DMS153 treated with DMSO at 0.1 percent for 48 hours (cell line): ENCODE data around the gene TSPAN16.
"Not testable (repeated sequence)": the region's sequence is repeated elsewhere in the genome, so short reads cannot be mapped to it uniquely, and the experiment has no call there.

Experiments used
- DNase-seq: peaks from one replicate; lab custom pipeline; 2025; ENCODE audit not compliant: unreplicated experiment; lab: John Stamatoyannopoulos, UW

The TSPAN16 gene

DNA sequence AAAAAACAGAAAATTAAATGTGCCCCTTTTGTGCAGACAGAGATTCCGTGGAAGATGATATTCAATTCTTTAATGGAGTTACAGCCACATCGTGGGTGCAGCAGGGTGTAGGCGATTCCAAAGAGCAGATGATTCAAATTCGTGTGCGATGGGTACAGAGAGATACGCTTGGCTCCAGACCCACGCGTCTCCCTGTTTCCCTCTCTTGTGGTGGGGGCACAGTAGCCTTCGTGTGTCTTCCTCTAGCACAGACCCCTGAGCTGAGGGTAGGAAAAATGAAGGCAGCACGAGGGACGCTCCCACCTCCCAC is 4.8 kb downstream of the TSPAN16 start:
- DNase-seq: no peak

DNA sequence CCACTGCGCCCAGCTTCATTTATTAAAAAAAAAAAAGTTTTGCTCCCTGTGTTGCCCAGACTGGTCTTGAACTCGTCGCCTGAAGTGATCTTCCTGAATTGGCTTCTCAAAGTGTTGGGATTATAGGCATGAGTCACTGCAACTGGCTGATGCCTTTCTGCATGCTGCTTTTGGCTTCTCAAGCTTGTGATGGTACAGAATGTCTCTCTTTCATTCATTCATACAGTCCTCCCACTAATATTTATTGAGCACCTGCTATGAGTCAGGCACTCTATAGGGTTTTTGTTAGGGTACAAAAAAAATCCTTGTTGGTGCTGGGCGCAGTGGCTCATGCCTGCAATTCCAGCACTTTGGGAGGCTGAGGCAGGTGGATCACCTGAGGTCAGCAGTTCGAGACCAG is 9.0 kb downstream of the TSPAN16 start:
- DNase-seq: no peak

DNA sequence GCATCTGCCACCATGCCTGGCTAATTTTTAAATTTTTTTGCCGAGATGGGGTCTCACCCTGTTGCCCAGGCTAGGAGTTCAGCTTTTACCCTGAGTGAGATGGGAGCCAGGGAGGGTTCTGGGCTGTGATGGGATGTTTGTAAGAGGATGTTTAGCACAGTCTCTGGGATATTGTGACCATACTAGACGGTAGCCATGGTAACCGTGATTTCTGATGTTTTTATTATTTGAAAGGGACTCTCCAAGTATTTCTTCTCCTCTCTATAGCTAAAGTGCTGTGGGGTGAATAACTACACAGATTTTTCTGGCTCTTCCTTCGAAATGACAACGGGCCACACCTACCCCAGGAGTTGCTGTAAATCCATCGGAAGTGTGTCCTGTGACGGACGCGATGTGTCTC is 10.4 kb downstream of the TSPAN16 start:
- no peak for DNase-seq

DNA sequence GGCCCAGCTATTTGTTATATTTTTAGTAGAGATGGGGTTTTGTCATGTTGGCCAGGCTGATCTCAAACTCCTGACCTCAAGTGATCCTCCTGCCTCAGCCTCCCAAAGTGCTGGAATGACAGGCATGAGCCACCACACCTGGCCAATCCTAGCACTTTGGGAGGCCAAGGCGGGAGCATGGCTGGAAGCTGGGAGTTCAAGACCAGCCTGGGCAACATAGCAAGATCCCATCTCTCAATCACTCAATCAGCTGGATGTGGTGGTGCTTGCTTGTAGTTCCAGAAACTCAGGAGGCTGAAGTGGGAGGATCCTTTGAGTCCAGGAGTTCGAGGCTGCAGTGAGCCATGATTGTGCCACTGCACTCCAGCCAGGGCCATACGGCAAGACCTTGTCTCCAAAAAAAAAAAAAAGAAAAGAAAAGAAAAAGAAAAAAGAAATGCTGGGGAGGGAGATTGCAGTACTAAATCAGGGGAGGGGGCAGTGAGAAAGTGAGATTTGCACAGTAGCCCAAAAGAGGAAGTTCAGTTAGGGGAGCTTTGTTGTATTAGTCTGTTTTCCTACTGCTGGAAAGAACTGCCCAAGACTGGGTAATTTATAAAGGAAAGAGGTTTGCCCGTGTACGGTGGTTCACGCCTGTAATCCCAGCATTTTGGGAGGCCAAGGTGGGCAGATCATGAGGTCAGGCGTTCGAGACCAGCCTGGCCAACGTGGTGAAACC is 24.5 kb downstream of the TSPAN16 start:
- DNase-seq: not testable (repeated sequence)

DNA sequence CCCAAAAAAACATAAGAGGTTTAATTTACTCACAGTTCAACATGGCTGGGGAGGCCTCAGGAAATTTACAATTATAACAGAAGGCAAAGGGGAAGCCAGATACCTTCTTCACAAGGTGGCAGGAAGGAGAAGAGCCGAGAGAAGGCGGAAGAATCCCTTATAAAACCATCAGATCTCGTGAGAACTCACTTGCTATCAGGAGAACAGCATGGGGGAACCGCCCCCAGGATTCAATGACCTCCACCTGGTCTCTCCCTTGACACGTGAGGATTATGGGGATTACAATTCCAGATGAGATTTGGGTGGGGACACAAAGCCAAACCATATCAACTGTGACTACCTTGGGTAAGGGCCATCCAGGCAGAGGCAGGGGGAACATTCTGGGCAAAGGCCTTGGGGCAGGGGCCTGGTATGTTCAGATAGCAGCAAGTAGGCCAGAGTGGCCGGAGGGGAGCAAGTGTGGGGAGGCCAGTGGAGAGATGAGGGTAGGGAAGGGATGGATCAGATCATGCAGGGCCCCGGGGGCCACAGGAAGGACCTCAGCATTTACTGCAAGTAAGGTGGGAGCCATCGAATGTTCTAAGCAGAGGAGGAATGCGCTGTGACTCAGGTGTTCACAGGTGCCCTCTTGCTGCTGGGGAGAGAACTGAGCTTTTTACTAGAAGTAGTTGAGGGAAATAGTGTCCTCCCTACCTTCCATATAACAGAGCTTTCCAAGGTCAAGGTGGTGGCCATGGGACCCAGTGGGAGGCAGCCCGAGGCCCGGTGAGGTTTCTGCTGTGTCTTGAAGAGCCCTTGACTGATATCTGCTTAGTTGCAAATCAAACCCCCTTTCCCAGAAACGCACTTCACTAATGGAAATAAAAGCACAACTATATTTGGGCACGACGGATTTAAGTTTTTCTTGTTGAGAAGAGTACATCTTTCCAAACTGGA is 25.5 kb downstream of the TSPAN16 start:
- DNase-seq: no peak

DNA sequence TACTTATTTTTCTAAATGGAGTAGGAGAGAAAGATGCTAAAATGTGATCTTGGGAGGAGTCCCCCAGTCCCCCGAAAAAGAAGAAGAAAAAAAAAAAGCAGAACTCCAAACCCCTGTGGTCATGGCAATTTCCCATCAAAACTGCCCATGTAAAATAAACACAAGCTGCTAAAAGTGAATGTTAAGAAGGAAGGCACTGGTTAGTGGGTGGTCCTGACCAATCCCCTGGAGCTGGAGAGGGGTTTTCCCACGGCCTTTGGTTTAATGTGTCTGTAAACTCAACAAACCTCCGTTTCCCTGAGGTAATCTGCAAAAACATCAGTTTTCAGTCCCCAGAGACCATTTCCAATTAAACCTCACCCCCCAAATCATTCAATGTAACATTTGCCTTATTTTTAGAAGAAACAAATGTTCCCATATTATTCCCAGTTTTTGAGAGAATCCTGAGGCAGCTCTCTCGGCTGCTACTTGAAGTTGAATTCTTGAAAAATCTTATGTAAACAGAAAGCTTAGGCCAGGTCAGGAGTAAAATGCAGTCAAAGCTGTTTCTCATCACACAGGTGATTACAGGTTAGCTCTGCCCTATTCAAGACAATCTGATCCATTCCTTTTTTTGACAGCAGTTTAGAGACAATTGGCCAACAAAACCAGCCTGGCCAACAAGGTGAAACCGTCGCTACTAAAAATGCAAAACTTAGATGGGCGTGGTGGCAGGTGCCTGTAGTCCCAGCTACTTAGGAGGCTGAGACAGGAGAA is 26.5 kb downstream of the TSPAN16 start:
- DNase-seq: no peak

DNA sequence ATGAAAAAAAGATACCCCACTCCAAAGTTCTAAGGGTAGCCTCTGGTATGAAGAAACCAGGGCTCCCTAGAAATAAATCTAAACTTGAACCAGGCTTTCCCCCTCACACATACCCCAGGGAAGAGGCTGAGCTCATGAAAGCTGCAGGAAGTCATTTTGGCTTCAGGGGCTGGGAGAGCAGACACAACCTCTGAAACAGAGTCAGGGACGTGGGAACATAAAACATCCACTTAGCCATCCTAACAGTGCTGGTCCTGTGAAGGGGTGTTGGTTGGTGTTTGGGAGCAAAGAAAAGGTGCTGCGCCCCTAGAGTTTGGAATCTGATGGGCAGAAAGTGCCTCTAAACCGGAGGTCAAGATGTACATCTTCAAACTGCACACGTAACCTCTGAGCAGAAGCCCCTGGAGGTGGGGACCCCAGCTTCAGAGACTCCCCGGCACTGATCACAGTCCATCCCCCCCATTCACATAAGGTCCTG is 27.7 kb downstream of the TSPAN16 start:
- no peak for DNase-seq

DNA sequence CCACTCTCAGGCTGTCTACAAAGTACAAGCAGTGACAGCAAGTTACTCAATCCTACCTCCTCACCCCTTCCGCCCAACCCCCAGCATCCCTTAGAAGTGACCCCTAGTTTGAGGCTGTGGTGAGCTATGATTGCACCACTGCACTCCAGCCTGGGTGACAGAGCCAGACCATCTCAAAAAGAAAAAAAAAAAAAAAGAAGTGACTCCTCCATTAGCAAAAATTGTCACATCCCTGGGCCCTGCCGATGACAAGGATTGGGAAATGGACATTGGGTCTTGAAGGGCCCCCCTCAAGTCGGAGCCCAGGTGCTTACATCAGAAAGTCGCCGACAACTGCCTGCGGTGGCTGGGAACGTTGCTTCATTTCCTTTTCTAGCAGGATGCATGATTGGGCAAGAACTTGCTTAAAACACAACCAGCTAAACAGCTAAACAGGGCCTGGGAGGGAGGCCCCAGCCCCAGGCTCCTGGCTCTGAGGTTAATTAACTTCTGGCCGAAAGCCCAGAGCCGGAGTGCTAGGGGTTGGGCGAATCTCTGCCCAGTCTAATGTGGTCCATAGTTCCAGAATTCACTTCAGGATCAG is 28.2 kb downstream of the TSPAN16 start:
- DNase-seq: peak; percentile 84

DNA sequence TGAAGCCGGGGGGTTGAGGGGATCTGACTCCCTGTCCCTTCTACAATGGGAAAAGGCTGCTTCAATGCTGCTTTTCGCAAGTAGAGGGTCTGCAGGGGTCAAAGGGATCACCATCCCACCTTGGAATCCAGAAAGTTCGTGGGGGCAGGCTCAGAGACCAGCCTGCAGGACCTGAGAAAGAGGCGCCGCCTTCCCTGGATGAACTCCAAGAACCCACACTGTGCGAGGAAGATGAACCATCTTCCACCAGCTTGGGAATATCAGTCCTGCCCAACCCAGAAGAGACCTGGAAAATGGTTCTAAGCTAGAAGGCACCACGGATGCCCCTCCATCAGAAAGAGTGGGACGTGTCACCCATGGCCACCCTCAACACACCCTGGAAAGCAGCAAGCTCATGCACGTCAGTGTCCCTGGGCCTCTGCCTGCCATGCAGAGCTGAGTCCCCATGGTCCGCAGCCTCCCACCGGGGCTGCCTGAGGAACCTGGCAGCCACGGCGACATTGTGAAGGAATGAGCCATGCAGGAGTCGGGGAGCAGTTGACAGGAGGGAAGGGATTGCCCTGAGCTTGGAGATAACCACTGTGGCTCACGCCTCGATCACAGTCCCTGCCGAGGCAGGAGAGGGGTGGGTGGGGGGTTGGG is 28.9 kb downstream of the TSPAN16 start:
- DNase-seq: no peak

DNA sequence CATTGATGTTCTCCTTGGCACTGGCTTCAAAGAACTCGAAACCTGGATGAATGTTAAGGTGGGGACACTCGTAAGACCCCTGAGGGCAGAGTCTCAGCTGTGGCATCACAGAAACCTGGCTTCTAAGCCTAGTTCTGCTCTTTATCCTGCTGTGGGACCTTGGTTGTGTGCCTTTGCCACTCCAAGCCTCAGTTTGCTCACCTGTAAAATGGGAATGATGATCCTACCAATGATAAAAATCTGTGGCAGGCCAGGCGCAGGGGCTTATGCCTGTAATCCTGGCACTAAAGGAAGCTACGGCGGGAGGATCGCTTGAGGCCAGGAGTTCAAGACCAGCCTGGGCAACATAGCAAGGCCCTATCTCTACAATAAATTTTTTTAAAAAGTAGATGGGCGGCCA is 29.6 kb downstream of the TSPAN16 start:
- DNase-seq: no peak

DNA sequence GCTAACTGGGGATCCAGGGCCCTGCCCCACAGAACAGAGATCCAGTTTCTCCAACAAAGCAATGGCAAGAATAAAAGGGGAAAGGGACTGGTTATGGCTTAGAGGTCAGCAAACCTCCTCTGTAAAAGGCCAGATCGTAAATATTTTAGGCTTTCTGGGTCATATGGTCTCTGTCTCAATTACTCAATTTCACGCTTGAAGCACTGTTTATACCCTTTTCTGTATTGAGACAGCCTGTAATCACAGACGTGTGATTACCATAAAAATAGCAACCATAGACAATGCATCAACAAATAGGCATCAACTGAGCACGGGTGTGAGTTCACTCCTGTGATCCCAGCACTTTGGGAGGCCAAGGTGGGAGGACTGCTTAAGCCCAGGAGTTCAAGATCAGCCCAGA is 34.2 kb downstream of the TSPAN16 start:
- no peak for DNase-seq

DNA sequence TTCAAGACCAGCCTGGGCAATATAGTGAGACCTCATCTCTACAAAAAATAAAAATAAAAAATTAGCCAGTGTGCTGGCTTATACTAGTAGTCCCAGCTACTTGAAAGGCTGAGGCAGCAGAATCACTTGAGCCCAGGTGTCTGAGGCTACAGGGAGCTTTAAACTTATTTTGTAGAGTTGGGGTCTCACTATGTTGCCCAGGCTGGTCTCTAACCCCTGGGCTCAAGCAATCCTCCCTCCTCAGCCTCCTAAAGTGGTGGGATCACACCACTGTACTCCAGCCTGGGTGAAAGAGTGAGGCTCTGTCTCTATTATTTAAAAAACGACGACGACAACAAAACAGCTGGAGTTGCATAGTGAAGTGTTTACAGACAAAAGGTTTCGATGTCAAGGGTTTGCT is 35.5 kb downstream of the TSPAN16 start:
- no peak for DNase-seq

DNA sequence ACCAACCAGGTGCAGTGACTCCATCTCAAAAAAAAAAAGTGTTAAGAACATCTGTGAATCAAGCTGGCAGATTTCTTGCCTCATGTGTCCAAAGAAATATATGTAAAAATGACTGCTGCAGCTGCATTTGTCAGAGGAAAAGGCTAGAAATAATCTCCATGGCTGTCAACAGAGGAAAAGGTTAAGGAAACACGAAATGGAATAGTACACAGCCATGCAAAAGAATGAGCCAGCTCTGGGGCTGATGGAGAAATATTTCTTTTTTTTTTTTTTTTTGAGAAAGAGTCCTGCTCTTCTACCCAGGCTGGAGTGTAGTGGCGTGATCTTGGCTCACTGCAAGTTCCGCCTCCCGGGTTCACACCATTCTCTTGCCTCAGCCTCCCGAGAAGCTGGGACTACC is 36.9 kb downstream of the TSPAN16 start:
- DNase-seq: no peak

DNA sequence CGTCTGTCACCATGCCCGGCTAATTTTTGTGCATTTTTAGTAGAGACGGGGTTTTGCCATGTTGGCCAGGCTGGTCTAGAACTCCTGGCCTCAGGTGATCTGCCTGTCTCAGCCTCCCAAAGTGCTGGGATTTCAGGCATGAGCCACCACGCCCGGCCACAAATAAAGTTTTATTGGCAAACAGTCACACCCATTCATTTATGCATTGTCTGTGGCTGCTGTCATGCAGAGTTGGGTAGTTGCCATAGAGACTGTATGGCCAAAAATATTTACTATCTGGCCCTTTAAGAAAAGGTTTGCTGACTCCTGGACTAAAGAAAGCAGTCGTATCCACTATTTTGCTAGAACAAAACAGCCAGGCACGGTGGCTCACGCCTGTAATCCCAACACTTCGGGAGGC is 37.9 kb downstream of the TSPAN16 start:
- not testable (repeated sequence) for DNase-seq

DNA sequence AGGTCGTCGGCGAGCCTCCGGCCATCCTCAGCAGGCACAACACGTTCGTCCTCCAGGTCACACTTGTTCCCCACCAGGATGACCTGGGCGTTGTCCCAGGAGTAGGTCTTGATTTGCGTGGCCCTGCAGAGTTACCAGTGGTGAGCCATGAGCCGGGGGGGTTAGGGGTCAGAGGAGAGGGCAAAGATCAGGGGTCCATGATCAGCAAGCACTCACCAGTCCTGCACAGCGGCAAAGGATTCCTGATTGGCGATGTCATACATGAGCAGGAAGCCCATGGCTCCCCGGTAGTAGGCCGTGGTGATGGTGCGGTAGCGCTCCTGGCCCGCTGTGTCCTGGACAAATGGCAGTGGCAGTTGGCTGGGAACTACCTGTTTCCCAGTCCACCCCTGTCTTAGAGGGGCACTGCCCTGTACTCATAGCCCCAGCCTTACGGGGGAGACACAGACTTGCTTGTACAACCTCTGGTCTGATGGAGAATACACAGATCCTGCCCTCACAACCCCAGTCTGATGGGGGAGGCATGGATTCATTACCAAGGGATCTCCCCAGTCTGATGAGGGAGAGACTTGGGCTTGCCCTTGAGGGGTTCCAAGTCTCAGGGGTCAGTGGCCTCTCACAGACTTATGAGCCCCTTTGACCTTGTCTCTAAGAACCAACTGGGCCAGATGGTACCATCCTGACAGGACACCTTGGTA is 39.6 kb downstream of the TSPAN16 start:
- no peak for DNase-seq

DNA sequence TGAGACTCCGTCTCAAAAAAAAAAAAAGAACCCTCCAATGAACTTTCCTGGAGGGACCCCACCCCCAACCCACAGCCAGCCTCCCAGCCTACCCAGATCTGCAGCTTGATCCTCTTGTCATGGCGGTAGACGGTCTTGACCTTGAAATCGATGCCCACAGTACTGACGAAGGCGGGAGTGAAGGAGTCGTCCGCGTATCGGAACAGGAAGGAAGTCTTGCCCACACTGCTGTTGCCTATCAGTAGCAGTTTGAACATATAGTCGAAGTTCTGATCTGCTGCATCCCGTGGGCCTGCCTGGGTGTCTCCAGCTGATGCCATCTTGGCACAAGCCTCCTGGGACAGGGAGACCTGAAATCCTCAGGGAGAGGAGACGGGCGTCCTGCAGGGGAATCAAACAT is 41.1 kb downstream of the TSPAN16 start:
- no peak for DNase-seq

DNA sequence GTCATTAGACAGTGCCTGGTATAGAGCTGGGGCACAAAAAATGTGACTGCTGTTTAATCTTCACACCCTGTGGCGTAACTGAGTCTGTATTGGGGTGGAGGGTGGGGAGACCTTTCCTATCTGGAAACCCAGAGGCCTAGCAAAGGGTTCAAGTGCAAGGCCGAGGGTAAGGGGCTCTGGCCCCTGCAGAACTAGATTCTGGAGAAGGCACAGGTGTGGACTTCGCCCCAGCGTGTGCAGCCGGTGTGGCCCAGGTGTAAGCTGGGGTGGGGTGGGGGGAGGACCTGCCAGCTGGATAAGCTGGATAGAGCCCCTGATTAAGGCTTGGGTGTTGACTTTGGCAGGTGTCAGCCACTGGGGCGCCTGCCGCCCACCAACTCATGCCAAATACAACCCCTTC is 42.2 kb downstream of the TSPAN16 start:
- no peak for DNase-seq

DNA sequence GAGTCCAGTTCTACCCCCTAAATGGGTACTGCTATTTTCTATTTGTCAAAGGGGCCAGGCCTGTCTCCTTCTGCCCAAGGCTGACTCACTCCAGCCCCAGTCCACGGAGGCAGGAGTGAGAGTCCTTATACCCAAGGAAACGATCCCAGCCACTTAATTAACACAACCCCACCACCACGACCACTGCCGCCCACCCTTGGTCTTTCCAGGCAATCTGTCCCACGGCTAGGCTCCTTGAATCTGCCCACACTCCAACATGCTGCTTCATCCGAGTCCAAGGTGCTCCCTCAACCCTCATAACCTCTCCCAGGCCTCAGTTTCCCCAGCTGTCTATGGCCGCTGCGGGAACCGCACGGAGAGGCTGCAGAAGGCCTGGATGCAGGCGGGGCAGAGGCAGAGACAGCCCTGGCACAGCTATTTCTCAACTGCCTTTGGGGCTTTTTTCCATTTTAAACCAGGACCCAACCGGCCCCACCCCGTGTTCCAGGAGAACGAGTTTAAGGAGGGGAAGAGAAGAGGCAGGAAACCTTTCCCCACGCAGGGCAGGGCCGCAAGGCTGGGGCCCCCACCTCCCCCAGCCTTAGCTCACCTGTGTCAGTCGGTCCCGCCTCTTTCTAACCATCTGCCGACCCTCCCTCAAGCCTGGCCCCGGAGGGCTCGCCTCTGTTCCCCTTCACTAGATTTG is 42.8 kb downstream of the TSPAN16 start:
- DNase-seq: no peak

DNA sequence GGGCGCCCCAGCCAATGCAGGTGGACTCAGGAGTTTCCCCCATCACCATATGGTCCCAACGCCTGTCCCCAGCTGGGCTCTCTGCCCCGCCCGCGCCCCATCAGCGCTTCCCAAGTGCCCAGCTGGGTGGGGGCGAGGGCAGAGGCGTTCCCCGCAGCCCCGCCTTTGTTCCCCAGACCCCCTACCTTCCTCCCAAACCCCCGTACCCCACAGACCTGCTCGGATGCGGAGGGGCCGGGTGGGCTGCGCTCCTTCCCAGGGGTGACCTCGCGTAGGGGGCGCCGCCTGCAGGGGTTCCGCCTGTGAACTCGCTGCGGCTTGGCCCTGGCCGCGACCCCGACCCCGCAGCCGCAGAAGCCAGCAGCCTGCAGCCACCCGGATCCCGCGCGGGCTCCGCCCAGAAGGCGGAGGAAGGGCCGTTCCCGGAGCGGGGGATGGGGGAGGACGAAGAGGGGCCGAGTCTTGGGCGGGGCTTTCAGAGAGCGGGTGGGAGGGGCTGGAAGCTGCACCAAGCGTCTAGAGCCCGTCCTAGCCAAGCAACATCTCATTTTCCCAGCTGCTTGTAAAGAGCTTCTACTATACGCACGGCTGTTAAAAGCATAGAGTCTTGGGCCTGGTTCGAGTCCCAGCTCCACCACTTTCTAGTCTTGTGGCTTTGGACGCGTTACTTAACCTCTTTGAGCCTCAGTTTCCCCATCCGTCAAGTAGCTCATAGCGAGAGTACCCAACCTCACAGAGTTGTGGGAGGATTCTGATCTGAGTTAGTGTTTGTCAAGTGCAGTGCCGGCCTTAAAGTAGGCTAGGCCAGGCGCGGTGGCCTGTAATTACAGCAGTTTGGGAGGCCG is 43.5 kb downstream of the TSPAN16 start, which contains the start of gene RAB3D:
Gene RAB3D, minus strand, starts transcription at position 404 of the 845 bp plus-strand sequence. CDS start 2,258 bp downstream, outside the sequence.
- DNase-seq: peak; percentile 89
